ENCODE data around the gene LDLRAP1. TPM values are rescaled to one million over a fixed set of nuclear protein-coding genes. Genes with fewer than 3 reads are reported as not detected.

The LDLRAP1 gene
- total and polyA plus RNA-seq, 2 of the 4 experiments (the other 2 are of a cell fraction) = 4.5 to 14.4 TPM

GRCh38 chr1:25611843-25612242 lies 68.4 kb downstream of the LDLRAP1 start:
- intact Hi-C loops (cut with micrococcal nuclease) (loop anchor here (1.0 kb wide), 1 partner anchor 185 kb away; no protein-coding TSS in a partner anchor), in situ Hi-C loops (cut with MboI; ENCODE audit: low sequenced_read_pairs) (loop anchor here (5.0 kb wide), 1 partner anchor 180 kb away; no protein-coding TSS in a partner anchor), dilution Hi-C loops (cut with HindIII; ENCODE audit: low sequenced_read_pairs, unreplicated experiment) (no loop called here)
- H4K5ac ChIP-seq (ENCODE audit: low read depth, low read length) = no peak overlapping the region
- H3K4ac ChIP-seq (ENCODE audit: low read depth, low read length) = no peak overlapping the region
- BruUV-seq (replicated peaks) = no TSS peak
- H2BK20ac ChIP-seq (ENCODE audit: low read depth, low read length) = no peak overlapping the region
- H3K18ac ChIP-seq (ENCODE audit: low read depth, low read length) = no peak overlapping the region
- DNase-seq = no peak
- no peak overlapping the region for H3K14ac ChIP-seq (replicated peaks; ENCODE audit: low read depth, low read length)
- no peak overlapping the region for H3K27ac ChIP-seq (ENCODE audit: insufficient read depth, low read length)
- no peak overlapping the region for H2AK9ac ChIP-seq (replicated peaks; ENCODE audit: low read depth, low read length, poor library complexity)
- H3K23ac ChIP-seq (ENCODE audit: low read depth, low read length) = no peak overlapping the region
- no peaks in the 10 kb centered on the region for H3K36me3 ChIP-seq (ENCODE audit: control insufficient read depth, insufficient read depth, low read length)
- TF ChIP-seq POLR2A (IDR thresholded peaks at IDR 0.05; ENCODE audit: low read depth, low read length) (no peak), NFE2L2 (IDR thresholded peaks at IDR 0.05; ENCODE audit: low read depth, low read length) (no peak), RFX5 (IDR thresholded peaks at IDR 0.05; ENCODE audit: low read depth, low read length) (no peak), CEBPB (IDR thresholded peaks at IDR 0.05; ENCODE audit: low read depth, low read length) (no peak), MAZ (IDR thresholded peaks at IDR 0.05; ENCODE audit: borderline replicate concordance, low read depth, low read length) (no peak), RAD21 (IDR thresholded peaks at IDR 0.05; ENCODE audit: low read length) (no peak), BHLHE40 (IDR thresholded peaks at IDR 0.05; ENCODE audit: low read depth, low read length) (no peak), ELK1 (IDR thresholded peaks at IDR 0.05; ENCODE audit: borderline replicate concordance, low read depth, low read length) (no peak), FOS (IDR thresholded peaks at IDR 0.05; ENCODE audit: low read depth, low read length) (no peak), MXI1 (IDR thresholded peaks at IDR 0.05; ENCODE audit: borderline replicate concordance, low read depth, low read length) (no peak), MAFK (IDR thresholded peaks at IDR 0.05; ENCODE audit: low read depth, low read length) (no peak), CHD1 (IDR thresholded peaks at IDR 0.05; ENCODE audit: low read depth, low read length) (no peak), RCOR1 (IDR thresholded peaks at IDR 0.05; ENCODE audit: insufficient replicate concordance, low read length) (no peak), SMC3 (IDR thresholded peaks at IDR 0.05; ENCODE audit: low read depth, low read length) (no peak)
- TF ChIP-seq, protein P1, sequence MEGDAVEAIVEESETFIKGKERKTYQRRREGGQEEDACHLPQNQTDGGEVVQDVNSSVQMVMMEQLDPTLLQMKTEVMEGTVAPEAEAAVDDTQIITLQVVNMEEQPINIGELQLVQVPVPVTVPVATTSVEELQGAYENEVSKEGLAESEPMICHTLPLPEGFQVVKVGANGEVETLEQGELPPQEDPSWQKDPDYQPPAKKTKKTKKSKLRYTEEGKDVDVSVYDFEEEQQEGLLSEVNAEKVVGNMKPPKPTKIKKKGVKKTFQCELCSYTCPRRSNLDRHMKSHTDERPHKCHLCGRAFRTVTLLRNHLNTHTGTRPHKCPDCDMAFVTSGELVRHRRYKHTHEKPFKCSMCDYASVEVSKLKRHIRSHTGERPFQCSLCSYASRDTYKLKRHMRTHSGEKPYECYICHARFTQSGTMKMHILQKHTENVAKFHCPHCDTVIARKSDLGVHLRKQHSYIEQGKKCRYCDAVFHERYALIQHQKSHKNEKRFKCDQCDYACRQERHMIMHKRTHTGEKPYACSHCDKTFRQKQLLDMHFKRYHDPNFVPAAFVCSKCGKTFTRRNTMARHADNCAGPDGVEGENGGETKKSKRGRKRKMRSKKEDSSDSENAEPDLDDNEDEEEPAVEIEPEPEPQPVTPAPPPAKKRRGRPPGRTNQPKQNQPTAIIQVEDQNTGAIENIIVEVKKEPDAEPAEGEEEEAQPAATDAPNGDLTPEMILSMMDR (conservative IDR thresholded peaks at IDR 0.05; ENCODE audit: low read depth, low read length) = no peak
- TF ChIP-seq, protein P2, sequence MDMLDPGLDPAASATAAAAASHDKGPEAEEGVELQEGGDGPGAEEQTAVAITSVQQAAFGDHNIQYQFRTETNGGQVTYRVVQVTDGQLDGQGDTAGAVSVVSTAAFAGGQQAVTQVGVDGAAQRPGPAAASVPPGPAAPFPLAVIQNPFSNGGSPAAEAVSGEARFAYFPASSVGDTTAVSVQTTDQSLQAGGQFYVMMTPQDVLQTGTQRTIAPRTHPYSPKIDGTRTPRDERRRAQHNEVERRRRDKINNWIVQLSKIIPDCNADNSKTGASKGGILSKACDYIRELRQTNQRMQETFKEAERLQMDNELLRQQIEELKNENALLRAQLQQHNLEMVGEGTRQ (IDR thresholded peaks at IDR 0.05; ENCODE audit: low read depth, low read length) = no peak
- ChIA-PET CTCF (no interaction called here), POLR2A (ENCODE audit: unreplicated experiment) (no interaction called here)
- H3K4me2 ChIP-seq (ENCODE audit: low read depth, low read length) = no peak overlapping the region
- no peak overlapping the region for H3K9ac ChIP-seq (ENCODE audit: low read depth, low read length)
- H3K4me3 ChIP-seq (ENCODE audit: insufficient read depth, low read depth, low read length) = no peak overlapping the region
- no peak overlapping the region for H4K8ac ChIP-seq (ENCODE audit: low read depth in 2 of 2, low read length in 2 of 2)
- H2AFZ ChIP-seq (replicated peaks; ENCODE audit: low read length, poor library complexity) = no peak overlapping the region
- no peak overlapping the region for H2AK5ac ChIP-seq (ENCODE audit: low read depth, low read length)
- no peaks in the 10 kb centered on the region for H4K20me1 ChIP-seq (ENCODE audit: insufficient read depth, low read length)
- no peak overlapping the region for H3K56ac ChIP-seq (ENCODE audit: extremely low read depth, insufficient read depth, low read length)
- peaks cover 3% of the 10 kb centered on the region; the same call in 1 of the 2 replicates for H3K4me1 ChIP-seq (ENCODE audit: control insufficient read depth, insufficient read depth, low read length)
- no peaks in the 10 kb centered on the region for H3K79me1 ChIP-seq (ENCODE audit: low read depth in 1 of 2, low read length in 2 of 2)
- H3K9me1 ChIP-seq (ENCODE audit: insufficient read depth, low read length) = no peaks in the 10 kb centered on the region
- ATAC-seq (ENCODE audit: low read depth) = no peak
- H2BK120ac ChIP-seq (ENCODE audit: low read depth, low read length) = no peak overlapping the region
- WGBS, 2 experiments (ENCODE audit: extremely low coverage in 2 of 2, insufficient read length in 1 of 2) = 100% methylated on average over 1 of the region's 1 CpG
- H2BK15ac ChIP-seq (ENCODE audit: low read depth, low read length) = no peak overlapping the region
- no peak overlapping the region for H4K91ac ChIP-seq (ENCODE audit: insufficient read depth, low read depth, low read length)
- no peaks in the 10 kb centered on the region for H3K9me3 ChIP-seq (ENCODE audit: control insufficient read depth, insufficient read depth, low read length)
- peaks cover 26% of the 10 kb centered on the region for H3K27me3 ChIP-seq (ENCODE audit: control insufficient read depth, insufficient read depth, low read length)
- H2BK5ac ChIP-seq (ENCODE audit: low read depth, low read length, poor library complexity, severe bottlenecking) = no peak overlapping the region
